ENCODE data around the gene NUP214. TPM values are rescaled to one million over a fixed set of nuclear protein-coding genes. Genes with fewer than 3 reads are reported as not detected.

NUP214 gene
- total RNA-seq, 6 experiments from 2014 or later, result 34.2 to 43.7 (median 39.3) TPM

GRCh38 chr9:131273146-131273855 lies 147.9 kb downstream of the NUP214 start:
- H3K4me3 Mint-ChIP-seq, result no peak overlapping the region
- no peak overlapping the region for H3K27ac Mint-ChIP-seq
- no peaks in the 10 kb centered on the region for H3K4me1 Mint-ChIP-seq (ENCODE audit: low read depth)
- 0 out of 2 replicates have a peak, but pooled peaks cover 4% of the 10 kb centered on the region for H3K36me3 Mint-ChIP-seq (ENCODE audit: low read depth)
- no peak for TF ChIP-seq CTCF (IDR thresholded peaks at IDR 0.05)
- H3K9me3 Mint-ChIP-seq, result no peaks in the 10 kb centered on the region
- DNase-seq, result no peak
- peaks cover 20% of the 10 kb centered on the region for H3K27me3 Mint-ChIP-seq (ENCODE audit: insufficient read depth)

- H3K27ac Mint-ChIP-seq, result no peak overlapping the region
These were observed 148.7 kb downstream of the NUP214 start for GRCh38 chr9:131273856-131274673.

GRCh38 chr9:131274674-131275331 lies 149.4 kb downstream of the NUP214 start:
- Mint-ChIP-seq H3K27me3 (ENCODE audit: insufficient read depth) (peaks cover 17% of the 10 kb centered on the region; the same call in 1 of the 2 replicates), H3K4me3 (no peak overlapping the region), H3K27ac (no peak overlapping the region), H3K4me1 (ENCODE audit: low read depth) (no peaks in the 10 kb centered on the region), H3K9me3 (no peaks in the 10 kb centered on the region), H3K36me3 (ENCODE audit: low read depth) (0 out of 2 replicates have a peak, but pooled peaks cover 4% of the 10 kb centered on the region)
- no peak for TF ChIP-seq CTCF (IDR thresholded peaks at IDR 0.05)
- no peak for DNase-seq

More at GRCh38 chr9:131273856-131274673, 148.7 kb downstream of the NUP214 start:
- Mint-ChIP-seq H3K27me3 (ENCODE audit: insufficient read depth) (peaks cover 18% of the 10 kb centered on the region), H3K9me3 (no peaks in the 10 kb centered on the region), H3K4me3 (no peak overlapping the region), H3K4me1 (ENCODE audit: low read depth) (no peaks in the 10 kb centered on the region), H3K36me3 (ENCODE audit: low read depth) (0 out of 2 replicates have a peak, but pooled peaks cover 4% of the 10 kb centered on the region)
- DNase-seq, result no peak
- TF ChIP-seq CTCF (IDR thresholded peaks at IDR 0.05), result no peak

GRCh38 chr9:131275332-131276093 lies 150.1 kb downstream of the NUP214 start:
- no peak for TF ChIP-seq CTCF (IDR thresholded peaks at IDR 0.05)
- H3K27me3 Mint-ChIP-seq (ENCODE audit: insufficient read depth), result peaks cover 18% of the 10 kb centered on the region; the same call in 1 of the 2 replicates
- H3K9me3 Mint-ChIP-seq, result no peaks in the 10 kb centered on the region
- H3K36me3 Mint-ChIP-seq (ENCODE audit: low read depth), result 0 out of 2 replicates have a peak, but pooled peaks cover 4% of the 10 kb centered on the region
- no peak for DNase-seq
- no peak overlapping the region for H3K4me3 Mint-ChIP-seq
- H3K27ac Mint-ChIP-seq, result no peak overlapping the region
- H3K4me1 Mint-ChIP-seq (ENCODE audit: low read depth), result no peaks in the 10 kb centered on the region

Measured in HFFc6 (cell line).